Smooth muscle cell (in vitro differentiated cells): ENCODE data around the gene OR13H1. TPM values are rescaled to one million over a fixed set of nuclear protein-coding genes. Genes with fewer than 3 reads are reported as not detected.
"Not testable (repeated sequence)": the region's sequence is repeated elsewhere in the genome, so short reads cannot be mapped to it uniquely, and the experiment has no call there.

Experiments used
- DNase-seq: peaks from one replicate; lab custom pipeline; 2025; ENCODE audit not compliant: unreplicated experiment; lab: John Stamatoyannopoulos, UW
- H2AFZ ChIP-seq: fragments of 200-600 bp; sonication (generic); 2 replicates; pipeline ENCODE4 v1.6.0; 2016; ENCODE audit warnings: antibody characterized with exemption, low read depth, mild to moderate bottlenecking
- H3F3A ChIP-seq: fragments of 200-600 bp; sonication (generic); 2 replicates; pipeline ENCODE4 v1.6.0; 2017; ENCODE audit warnings: antibody characterized with exemption, low read depth
- H3K27ac ChIP-seq: fragments of 200-600 bp; sonication (generic); 2 replicates; pipeline ENCODE4 v1.5.1; 2016; ENCODE audit warnings: low read depth, mild to moderate bottlenecking
- H3K27me3 ChIP-seq: fragments of 200-600 bp; sonication (generic); 2 replicates; pipeline ENCODE4 v1.6.1; 2016; ENCODE audit warnings: low read depth, mild to moderate bottlenecking
- H3K36me3 ChIP-seq: fragments of 200-600 bp; sonication (generic); 2 replicates; pipeline ENCODE4 v1.5.1; 2016; ENCODE audit warnings: low read depth
- H3K4me1 ChIP-seq: fragments of 200-600 bp; sonication (generic); 2 replicates; pipeline ENCODE4 v1.5.1; 2016; ENCODE audit warnings: low read depth
- H3K4me2 ChIP-seq: fragments of 200-600 bp; sonication (generic); 2 replicates; pipeline ENCODE4 v1.6.0; 2016; ENCODE audit warnings: mild to moderate bottlenecking
- H3K4me3 ChIP-seq: fragments of 200-600 bp; sonication (generic); 2 replicates; pipeline ENCODE4 v1.5.1; 2016; ENCODE audit warnings: mild to moderate bottlenecking
- H3K79me2 ChIP-seq: fragments of 200-600 bp; sonication (generic); 2 replicates; pipeline ENCODE4 v1.6.0; 2016; ENCODE audit warnings: low read depth, mild to moderate bottlenecking
- H3K9ac ChIP-seq: fragments of 200-600 bp; sonication (generic); 2 replicates; pipeline ENCODE4 v1.6.0; 2016; ENCODE audit warnings: low read depth
- H3K9me3 ChIP-seq: fragments of 200-600 bp; sonication (generic); replicated peaks from 2 replicates; pipeline ENCODE4 v1.5.1; 2016; ENCODE audit warnings: low read depth
- H4K20me1 ChIP-seq: fragments of 200-600 bp; sonication (generic); 2 replicates; pipeline ENCODE4 v1.6.0; 2016; ENCODE audit warnings: low read depth
- CTCF ChIP-seq: fragments of 200-600 bp; sonication (generic); IDR thresholded peaks from 2 replicates; pipeline ENCODE4 v1.5.1; 2017; ENCODE audit warnings: borderline replicate concordance, mild to moderate bottlenecking, antibody characterized with exemption; ENCODE audit not compliant: insufficient read depth, poor library complexity, severe bottlenecking
- whole genome bisulfite sequencing: methylation state at CpG from one replicate; pipeline ENCODE4 v1.1.7; 2016; ENCODE audit warnings: low lambda C conversion rate; 5-methylcytosine and 5-hydroxymethylcytosine counted together
- polyA plus RNA-seq: library from polyadenylated mRNA; unstranded; fragments of >200 nt; fragmentation: Nextera tagmentation; extraction: Ambion mirVana; gene quantifications from 2 replicates; pipeline ENCODE4 v1.2.1, GENCODE V29; 2016
- total RNA-seq: library from RNA; depleted of rRNA; stranded (reverse); fragments of >200 nt; gene quantifications from 2 replicates; pipeline ENCODE4 v1.2.3, GENCODE V29; 2014

OR13H1 gene
- total and polyA plus RNA-seq, 2 experiments from 2014 or later: 0.15 TPM; not detected in 1

GRCh38 chrX:131572372-131573014 is 28.6 kb downstream of the OR13H1 start:
- Histone ChIP-seq H3F3A (no peaks in the 10 kb centered on the region), H3K4me1 (peaks cover 10% of the 10 kb centered on the region), H3K9ac (no peak overlapping the region), H4K20me1 (peaks cover 4% of the 10 kb centered on the region), H2AFZ (no peak overlapping the region), H3K4me2 (no peak overlapping the region), H3K9me3 (no peaks in the 10 kb centered on the region), H3K79me2 (peaks cover 54% of the 10 kb centered on the region), H3K27ac (no peak overlapping the region), H3K27me3 (no peaks in the 10 kb centered on the region), H3K4me3 (no peak overlapping the region), H3K36me3 (no peaks in the 10 kb centered on the region)
- no peak for DNase-seq
- TF ChIP-seq CTCF: no peak
- WGBS: 53% methylated on average over 5 of the region's 5 CpGs

- Histone ChIP-seq H4K20me1 (no peaks in the 10 kb centered on the region), H3K4me3 (peak overlapping the region; percentile 70), H3K9me3 (no peaks in the 10 kb centered on the region), H3K79me2 (peaks cover 38% of the 10 kb centered on the region), H3F3A (no peaks in the 10 kb centered on the region), H3K9ac (peak overlapping the region; percentile 82), H3K27me3 (no peaks in the 10 kb centered on the region), H3K36me3 (no peaks in the 10 kb centered on the region), H2AFZ (peak overlapping the region; percentile 75), H3K27ac (peak overlapping the region; percentile 78), H3K4me1 (peaks cover 10% of the 10 kb centered on the region), H3K4me2 (peak overlapping the region; percentile 85)
- no peak for TF ChIP-seq CTCF
- DNase-seq: no peak
These were observed 33.5 kb downstream of the OR13H1 start for GRCh38 chrX:131577413-131577812.

- Histone ChIP-seq H3K4me1 (peaks cover 10% of the 10 kb centered on the region), H3K79me2 (peaks cover 38% of the 10 kb centered on the region), H4K20me1 (no peaks in the 10 kb centered on the region), H3F3A (no peaks in the 10 kb centered on the region), H2AFZ (peak overlapping the region; percentile 75), H3K9me3 (no peaks in the 10 kb centered on the region), H3K27me3 (no peaks in the 10 kb centered on the region), H3K4me2 (peak overlapping the region; percentile 85), H3K36me3 (no peaks in the 10 kb centered on the region), H3K9ac (peak overlapping the region; percentile 82), H3K27ac (peak overlapping the region; percentile 78), H3K4me3 (peak overlapping the region; percentile 70)
- no peak for DNase-seq
- 51% methylated on average over 11 of the region's 11 CpGs for WGBS
- TF ChIP-seq CTCF: no peak
These were observed 34.3 kb downstream of the OR13H1 start for GRCh38 chrX:131577999-131578734.

- H3F3A ChIP-seq, H3K36me3 ChIP-seq, H3K9me3 ChIP-seq, H3K4me1 ChIP-seq, H4K20me1 ChIP-seq, H3K27me3 ChIP-seq, DNase-seq: not testable (repeated sequence)
- Histone ChIP-seq H3K9ac (peak overlapping the region; percentile 82), H3K79me2 (peaks cover 38% of the 10 kb centered on the region), H2AFZ (peak overlapping the region; percentile 75), H3K4me2 (peak overlapping the region; percentile 85), H3K4me3 (peak overlapping the region; percentile 70), H3K27ac (peak overlapping the region; percentile 78)
- 44% methylated on average over 32 of the region's 34 CpGs for WGBS
These were observed 35.0 kb downstream of the OR13H1 start for GRCh38 chrX:131578735-131579367.
